Measurements from ENCODE around the gene PRSS22. TPM values are rescaled to one million over a fixed set of nuclear protein-coding genes. Genes with fewer than 3 reads are reported as not detected.

Gene PRSS22
- polyA plus RNA-seq, 1 experiment, result 0.11 TPM

GRCh38 chr16:2816751-2817339 is 41.1 kb downstream of the PRSS22 start, which contains the start of gene PRSS21:
Gene PRSS21 (plus strand): TSS chr16:2817237. CDS start chr16:2817269, 32 bp downstream.
- DNase-seq (ENCODE audit: low read depth, low spot score), result no peak
- Histone ChIP-seq H3K27ac (ENCODE audit: low read depth, low read length) (no peak within 1 kb of the TSS), H3K4me3 (ENCODE audit: low read depth, low read length) (no peak within 1 kb of the TSS), H3K9me3 (ENCODE audit: control insufficient read depth, insufficient read depth, low read length) (peaks cover 4% of the 10 kb centered on the region; the same call in 1 of the 2 replicates), H3K27me3 (ENCODE audit: control insufficient read depth, insufficient read depth, low read length) (peaks cover 31% of the 10 kb centered on the region)
- ChIA-PET CTCF (no interaction called here), POLR2A (interaction anchor here (0.7 kb wide), 1 partner anchor 14 kb away, joined by 3 read pairs; no protein-coding TSS in a partner anchor)
- TF ChIP-seq CTCF (IDR thresholded peaks at IDR 0.05; ENCODE audit: low read depth, low read length), result 0 out of 2 replicates have a peak, but pooled peaks have one; percentile 9

- POLR2A ChIA-PET, result no interaction called here
- CTCF ChIA-PET, result no interaction called here
- Histone ChIP-seq H3K27ac (ENCODE audit: low read depth, low read length) (no peak overlapping the region), H3K4me3 (ENCODE audit: low read depth, low read length) (no peak overlapping the region), H3K27me3 (ENCODE audit: control insufficient read depth, insufficient read depth, low read length) (peaks cover 31% of the 10 kb centered on the region), H3K9me3 (ENCODE audit: control insufficient read depth, insufficient read depth, low read length) (peaks cover 4% of the 10 kb centered on the region; the same call in 1 of the 2 replicates)
- TF ChIP-seq CTCF (IDR thresholded peaks at IDR 0.05; ENCODE audit: low read depth, low read length), result no peak
- DNase-seq (ENCODE audit: low read depth, low spot score), result no peak
These were observed 42.6 kb downstream of the PRSS22 start for GRCh38 chr16:2815299-2815771.

- Histone ChIP-seq H3K4me3 (ENCODE audit: low read depth, low read length) (no peak overlapping the region), H3K9me3 (ENCODE audit: control insufficient read depth, insufficient read depth, low read length) (peaks cover 4% of the 10 kb centered on the region; the same call in 1 of the 2 replicates), H3K27ac (ENCODE audit: low read depth, low read length) (no peak overlapping the region), H3K27me3 (ENCODE audit: control insufficient read depth, insufficient read depth, low read length) (peaks cover 31% of the 10 kb centered on the region)
- no peak for TF ChIP-seq CTCF (IDR thresholded peaks at IDR 0.05; ENCODE audit: low read depth, low read length)
- ChIA-PET POLR2A (no interaction called here), CTCF (no interaction called here)
- no peak for DNase-seq (ENCODE audit: low read depth, low spot score)
These were observed 43.2 kb downstream of the PRSS22 start for GRCh38 chr16:2814551-2815298.

GRCh38 chr16:2813771-2814221 is 44.2 kb downstream of the PRSS22 start:
- DNase-seq (ENCODE audit: low read depth, low spot score), result no peak
- ChIA-PET POLR2A (no interaction called here), CTCF (interaction anchor here (0.7 kb wide), 1 partner anchor 55 kb away, joined by 3 read pairs; no protein-coding TSS in a partner anchor)
- Histone ChIP-seq H3K9me3 (ENCODE audit: control insufficient read depth, insufficient read depth, low read length) (peaks cover 4% of the 10 kb centered on the region; the same call in 1 of the 2 replicates), H3K27ac (ENCODE audit: low read depth, low read length) (no peak overlapping the region), H3K4me3 (ENCODE audit: low read depth, low read length) (no peak overlapping the region), H3K27me3 (ENCODE audit: control insufficient read depth, insufficient read depth, low read length) (peaks cover 26% of the 10 kb centered on the region)
- TF ChIP-seq CTCF (IDR thresholded peaks at IDR 0.05; ENCODE audit: low read depth, low read length), result no peak
